T-cell (primary cell): ENCODE results near the gene NELL1. TPM values are rescaled to one million over a fixed set of nuclear protein-coding genes. Genes with fewer than 3 reads are reported as not detected.

Source experiments
- ATAC-seq, 4 experiments: fragments of 200-7000 bp in 3 of 4; fragments of 150-1000 bp in 1 of 4; cut with Tn5 transposase; replicated peaks in 1 of 4; 1 replicate in 3 of 4; 2 replicates in 1 of 4; pipeline ENCODE4 v1.10.0; 2021; ENCODE audit warnings: moderate library complexity in 3 of 4, mild to moderate bottlenecking in 2 of 4, moderate number of reproducible peaks in 1 of 4
- CTCF ChIA-PET, 2 donors: fragments of 300-600 bp; sonication (Branson Sonifier 250); formaldehyde crosslinking; loops; one replicate each; lab custom pipeline; 2022; ENCODE audit warnings: antibody characterized with exemption in 2 of 2; lab: Charles Lee
- POLR2A ChIA-PET, 2 donors: fragments of 300-600 bp; sonication (Branson Sonifier 250); formaldehyde crosslinking; loops; one replicate each; lab custom pipeline; 2022; ENCODE audit warnings: antibody characterized with exemption in 2 of 2; lab: Charles Lee
- DNase-seq, 35 experiments: peaks; one replicate each; pipeline versions ENCODE4 v3.0.0 to v3.0.0-alpha.2; 2013 to 2023
- H3K27ac ChIP-seq: one replicate; pipeline ENCODE4 v1.5.1; 2013; ENCODE audit warnings: low read length
- H3K27me3 ChIP-seq, 2 experiments: replicated peaks in 1 of 2; 1 replicate in 1 of 2; 2 replicates in 1 of 2; pipeline versions ENCODE4 v1.6.1 to v1.7.0; 2013; ENCODE audit warnings: low read length in 1 of 2, mixed read lengths in 1 of 2; ENCODE audit not compliant: control insufficient read depth in 2 of 2, insufficient read depth in 2 of 2; ENCODE audit errors: extremely low read depth in 1 of 2
- H3K36me3 ChIP-seq, 2 donors: 1 replicate in 1 of 2; 2 replicates in 1 of 2; pipeline versions ENCODE4 v1.6.1 to v1.7.0; 2013; ENCODE audit warnings: low read length in 1 of 2; ENCODE audit not compliant: control insufficient read depth in 2 of 2, insufficient read depth in 1 of 2; ENCODE audit errors: extremely low read depth in 1 of 2
- H3K4me1 ChIP-seq, 2 experiments: 1 replicate in 1 of 2; 2 replicates in 1 of 2; pipeline versions ENCODE4 v1.6.1 to v1.7.0; 2013; ENCODE audit warnings: low read length in 2 of 2, mixed read lengths in 1 of 2; ENCODE audit not compliant: insufficient read depth in 2 of 2, control insufficient read depth in 1 of 2; ENCODE audit errors: extremely low read depth in 1 of 2
- H3K4me3 ChIP-seq, 2 donors: 1 replicate in 1 of 2; 2 replicates in 1 of 2; pipeline versions ENCODE4 v1.5.1 to v1.7.0; 2013; ENCODE audit warnings: mild to moderate bottlenecking in 2 of 2, low read length in 1 of 2, moderate library complexity in 1 of 2; ENCODE audit not compliant: control insufficient read depth in 1 of 2; ENCODE audit errors: extremely low read depth in 1 of 2
- H3K9me3 ChIP-seq: 2 replicates; pipeline ENCODE4 v1.7.0; 2013
- H3K27ac Mint-ChIP-seq, 2 donors: one replicate each; pipeline ENCODE4 v1.8.0; 2020 to 2021; ENCODE audit warnings: mild to moderate bottlenecking in 2 of 2, mixed read lengths in 2 of 2
- H3K27me3 Mint-ChIP-seq, 2 donors: one replicate each; pipeline ENCODE4 v1.8.0; 2021 to 2022; ENCODE audit warnings: mixed read lengths in 2 of 2
- H3K36me3 Mint-ChIP-seq: one replicate; pipeline ENCODE4 v1.8.0; 2021; ENCODE audit warnings: mixed read lengths
- H3K4me1 Mint-ChIP-seq, 3 donors: one replicate each; pipeline ENCODE4 v1.8.0; 2020 to 2022; ENCODE audit warnings: mixed read lengths in 3 of 3, mild to moderate bottlenecking in 1 of 3
- H3K4me3 Mint-ChIP-seq, 3 donors: one replicate each; pipeline ENCODE4 v1.8.0; 2020 to 2022; ENCODE audit warnings: mild to moderate bottlenecking in 3 of 3, mixed read lengths in 3 of 3, moderate library complexity in 3 of 3
- H3K9me3 Mint-ChIP-seq, 3 donors: one replicate each; pipeline ENCODE4 v1.8.0; 2020 to 2022; ENCODE audit warnings: mixed read lengths in 3 of 3
- WGBS: methylation state at CpG from one replicate; pipeline ENCODE4 v1.1.5; 2013; ENCODE audit warnings: missing lambda C conversion rate; ENCODE audit not compliant: insufficient coverage; 5-methylcytosine and 5-hydroxymethylcytosine counted together
- total RNA-seq, 35 experiments: library from RNA in 6 of 35; stranded (reverse) in 6 of 35; fragments of 120-200 nt in 1 of 35; gene quantifications; one replicate each; pipeline versions ENCODE4 v1.2.1 to v1.2.4 and lab custom pipeline; 2013 to 2026

The NELL1 gene
- total RNA-seq, 5 donors from 2014 or later (not counting 1 experiment from before 2014, with no cell fraction given): not detected

GRCh38 chr11:21561581-21561980, 892.2 kb downstream of the NELL1 start:
- H3K9me3 Mint-ChIP-seq: peaks cover 5 to 12% (median 10%) of the 10 kb centered on the region in 3 donors
- Histone ChIP-seq H3K27ac (no peak overlapping the region), H3K27me3 (no peaks in the 10 kb centered on the region), H3K9me3 (no peaks in the 10 kb centered on the region), H3K4me3 (no peak overlapping the region), H3K36me3 (no peaks in the 10 kb centered on the region), H3K4me1 (no peaks in the 10 kb centered on the region)
- POLR2A ChIA-PET: no interaction called here
- CTCF ChIA-PET: interaction anchor here in 1 of 2 donors (1.0 kb wide), 1 partner anchor 9 kb away, joined by 4 read pairs; no protein-coding TSS in a partner anchor
- ATAC-seq (no peak), DNase-seq (no peak)
- no CpG with 5 or more reads among the region's 1 CpG for WGBS
- H3K27ac Mint-ChIP-seq: no peak overlapping the region
- H3K27me3 Mint-ChIP-seq: no peaks in the 10 kb centered on the region
- H3K36me3 Mint-ChIP-seq: no peaks in the 10 kb centered on the region
- no peak overlapping the region for H3K4me3 Mint-ChIP-seq
- H3K4me1 Mint-ChIP-seq: no peaks in the 10 kb centered on the region

- H3K27me3 Mint-ChIP-seq: no peaks in the 10 kb centered on the region
- no peak for ATAC-seq
Measured at GRCh38 chr11:21564095-21564494, 894.7 kb downstream of the NELL1 start.

GRCh38 chr11:21564833-21565682, 895.7 kb downstream of the NELL1 start:
- ChIA-PET CTCF (no interaction called here), POLR2A (no interaction called here)
- Mint-ChIP-seq H3K27me3 (no peaks in the 10 kb centered on the region), H3K4me3 (no peak overlapping the region), H3K4me1 (no peaks in the 10 kb centered on the region), H3K27ac (no peak overlapping the region), H3K9me3 (peaks cover 0 to 12% (median 8%) of the 10 kb centered on the region in 3 donors), H3K36me3 (no peaks in the 10 kb centered on the region)
- Histone ChIP-seq H3K36me3 (no peaks in the 10 kb centered on the region), H3K27me3 (no peaks in the 10 kb centered on the region), H3K27ac (no peak overlapping the region), H3K9me3 (no peaks in the 10 kb centered on the region), H3K4me3 (no peak overlapping the region), H3K4me1 (no peaks in the 10 kb centered on the region)
- WGBS: no CpG with 5 or more reads among the region's 4 CpGs
- DNase-seq (no peak), ATAC-seq (no peak)

More at GRCh38 chr11:21564095-21564494, 894.7 kb downstream of the NELL1 start:
- Mint-ChIP-seq H3K4me1 (no peaks in the 10 kb centered on the region), H3K27ac (no peak overlapping the region), H3K9me3 (peaks cover 2 to 12% (median 7%) of the 10 kb centered on the region in 3 donors), H3K4me3 (no peak overlapping the region), H3K36me3 (no peaks in the 10 kb centered on the region)
- 73% methylated on average over 2 of the region's 2 CpGs for WGBS
- Histone ChIP-seq H3K4me1 (no peaks in the 10 kb centered on the region), H3K27me3 (no peaks in the 10 kb centered on the region), H3K4me3 (no peak overlapping the region), H3K27ac (no peak overlapping the region), H3K36me3 (no peaks in the 10 kb centered on the region), H3K9me3 (no peaks in the 10 kb centered on the region)
- ChIA-PET CTCF (no interaction called here), POLR2A (no interaction called here)
- DNase-seq: no peak

- ATAC-seq (no peak), DNase-seq (no peak)
- Histone ChIP-seq H3K27me3 (no peaks in the 10 kb centered on the region), H3K36me3 (no peaks in the 10 kb centered on the region), H3K27ac (no peak overlapping the region), H3K9me3 (no peaks in the 10 kb centered on the region), H3K4me3 (no peak overlapping the region), H3K4me1 (no peaks in the 10 kb centered on the region)
- Mint-ChIP-seq H3K36me3 (no peaks in the 10 kb centered on the region), H3K27me3 (no peaks in the 10 kb centered on the region), H3K27ac (no peak overlapping the region), H3K4me3 (no peak overlapping the region), H3K9me3 (peaks cover 0 to 13% (median 5%) of the 10 kb centered on the region in 3 donors), H3K4me1 (no peaks in the 10 kb centered on the region)
- ChIA-PET POLR2A (no interaction called here), CTCF (no interaction called here)
- 63% methylated on average over 1 of the region's 2 CpGs for WGBS
Measured at GRCh38 chr11:21566521-21567117, 897.2 kb downstream of the NELL1 start.

- H3K4me3 Mint-ChIP-seq: no peak overlapping the region
- Histone ChIP-seq H3K36me3 (no peaks in the 10 kb centered on the region), H3K9me3 (no peaks in the 10 kb centered on the region), H3K27ac (no peak overlapping the region), H3K4me1 (no peaks in the 10 kb centered on the region), H3K4me3 (no peak overlapping the region), H3K27me3 (no peaks in the 10 kb centered on the region)
- H3K36me3 Mint-ChIP-seq: no peaks in the 10 kb centered on the region
- H3K27ac Mint-ChIP-seq: no peak overlapping the region
- ChIA-PET CTCF (no interaction called here), POLR2A (no interaction called here)
- H3K9me3 Mint-ChIP-seq: peaks cover 0 to 13% (median 5%) of the 10 kb centered on the region in 3 donors
- no peaks in the 10 kb centered on the region for H3K4me1 Mint-ChIP-seq
- ATAC-seq: no peak
- H3K27me3 Mint-ChIP-seq: no peaks in the 10 kb centered on the region
- WGBS: no CpG with 5 or more reads among the region's 3 CpGs
- no peak for DNase-seq
Measured at GRCh38 chr11:21567645-21568290, 898.4 kb downstream of the NELL1 start.

- POLR2A ChIA-PET: no interaction called here
- H3K4me1 ChIP-seq: no peaks in the 10 kb centered on the region
- H3K27me3 ChIP-seq: no peaks in the 10 kb centered on the region
- H3K4me3 ChIP-seq: no peak overlapping the region
- no peaks in the 10 kb centered on the region for H3K27me3 Mint-ChIP-seq
- DNase-seq (no peak), ATAC-seq (no peak)
- H3K9me3 Mint-ChIP-seq: peaks cover 0 to 17% (median 5%) of the 10 kb centered on the region in 3 donors
- H3K36me3 Mint-ChIP-seq: no peaks in the 10 kb centered on the region
- no peak overlapping the region for H3K27ac Mint-ChIP-seq
- CTCF ChIA-PET: no interaction called here
- H3K27ac ChIP-seq: no peak overlapping the region
- H3K36me3 ChIP-seq: no peaks in the 10 kb centered on the region
- no peaks in the 10 kb centered on the region for H3K4me1 Mint-ChIP-seq
- WGBS: no CpG with 5 or more reads among the region's 1 CpG
- H3K9me3 ChIP-seq: no peaks in the 10 kb centered on the region
- H3K4me3 Mint-ChIP-seq: no peak overlapping the region
Measured at GRCh38 chr11:21572210-21572609, 902.8 kb downstream of the NELL1 start.
